Measurements from ENCODE around the gene SDF2.
"Not testable (repeated sequence)": the region's sequence is repeated elsewhere in the genome, so short reads cannot be mapped to it uniquely, and the experiment has no call there.

The SDF2 gene

DNA sequence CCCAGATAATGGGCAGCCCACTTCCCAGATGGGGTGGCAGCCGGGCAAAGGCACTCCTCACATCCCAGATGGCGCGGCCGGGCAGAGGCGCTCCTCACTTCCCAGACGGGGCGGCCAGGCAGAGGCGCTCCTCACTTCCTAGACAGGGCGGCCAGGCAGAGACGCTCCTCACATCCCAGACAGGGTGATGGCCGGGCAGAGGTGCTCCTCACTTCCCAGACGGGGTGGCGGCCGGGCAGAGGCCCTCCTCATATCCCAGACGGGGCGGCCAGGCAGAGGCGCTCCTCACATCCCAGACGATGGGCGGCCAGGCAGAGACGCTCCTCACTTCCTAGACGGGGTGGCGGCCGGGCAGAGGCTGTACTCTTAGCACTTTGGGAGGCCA, 2.2 kb downstream of the SDF2 start:
- peaks cover 10% of the 10 kb centered on the region for H3K36me3 ChIP-seq (ENCODE audit: insufficient read depth, low read length)
- H3K4me1 ChIP-seq (ENCODE audit: insufficient read depth, low read length); H3K9ac ChIP-seq (ENCODE audit: low read depth, low read length); H3K9me3 ChIP-seq (ENCODE audit: control insufficient read depth, insufficient read depth, low read length): not testable (repeated sequence)

- not testable (repeated sequence) for H3K9me3 ChIP-seq (ENCODE audit: control insufficient read depth, insufficient read depth, low read length); H3K4me1 ChIP-seq (ENCODE audit: insufficient read depth, low read length); H3K9ac ChIP-seq (ENCODE audit: low read depth, low read length)
- peaks cover 10% of the 10 kb centered on the region for H3K36me3 ChIP-seq (ENCODE audit: insufficient read depth, low read length)
Observed at GRCh38 chr17:28658766-28659496, 2.8 kb downstream of the SDF2 start.

DNA sequence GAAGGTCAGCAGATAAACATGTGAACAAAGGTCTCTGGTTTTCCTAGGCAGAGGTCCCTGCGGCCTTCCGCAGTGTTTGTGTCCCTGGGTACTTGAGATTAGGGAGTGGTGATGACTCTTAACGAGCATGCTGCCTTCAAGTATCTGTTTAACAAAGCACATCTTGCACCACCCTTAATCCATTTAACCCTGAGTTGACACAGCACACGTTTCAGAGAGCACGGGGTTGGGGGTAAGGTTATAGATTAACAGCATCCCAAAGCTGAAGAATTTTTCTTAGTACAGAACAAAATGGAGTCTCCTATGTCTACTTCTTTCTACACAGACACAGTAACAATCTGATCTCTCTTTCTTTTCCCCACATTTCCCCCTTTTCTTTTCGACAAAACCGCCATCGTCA, 3.4 kb downstream of the SDF2 start:
- not testable (repeated sequence) for H3K4me1 ChIP-seq (ENCODE audit: insufficient read depth, low read length); H3K9me3 ChIP-seq (ENCODE audit: control insufficient read depth, insufficient read depth, low read length); H3K36me3 ChIP-seq (ENCODE audit: insufficient read depth, low read length); H3K9ac ChIP-seq (ENCODE audit: low read depth, low read length)

- no peaks in the 10 kb centered on the region for H3K4me1 ChIP-seq (ENCODE audit: insufficient read depth, low read length)
- peaks cover 8% of the 10 kb centered on the region for H3K36me3 ChIP-seq (ENCODE audit: insufficient read depth, low read length)
- H3K9me3 ChIP-seq (ENCODE audit: control insufficient read depth, insufficient read depth, low read length): no peaks in the 10 kb centered on the region; the same call in 1 of the 2 replicates
- no peak overlapping the region for H3K9ac ChIP-seq (ENCODE audit: low read depth, low read length)
Observed at GRCh38 chr17:28657756-28658155, 4.0 kb downstream of the SDF2 start.

DNA sequence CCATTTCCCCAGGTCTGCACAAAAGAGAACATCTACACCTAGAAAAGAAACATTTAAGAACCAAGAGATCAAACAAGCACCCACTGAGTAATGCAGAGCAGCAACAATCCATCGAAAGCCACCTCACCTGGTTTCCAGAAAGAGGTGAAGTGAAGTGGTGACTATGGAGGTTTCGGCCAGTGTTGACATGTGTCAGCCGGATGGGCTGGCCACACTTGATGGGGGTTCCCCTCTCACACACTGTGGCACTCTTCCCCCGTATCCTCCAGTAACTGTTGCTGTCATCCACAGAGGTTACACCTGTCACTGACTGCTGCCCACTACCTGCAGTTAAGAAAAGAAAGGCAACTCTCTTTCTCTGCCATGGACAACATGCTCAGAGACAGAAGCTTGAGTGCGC, 6.5 kb downstream of the SDF2 start:
- Histone ChIP-seq H3K36me3 (ENCODE audit: insufficient read depth, low read length) (peaks cover 10% of the 10 kb centered on the region), H3K9ac (ENCODE audit: low read depth, low read length) (no peak overlapping the region), H3K9me3 (ENCODE audit: control insufficient read depth, insufficient read depth, low read length) (no peaks in the 10 kb centered on the region; the same call in 1 of the 2 replicates), H3K4me1 (ENCODE audit: insufficient read depth, low read length) (no peaks in the 10 kb centered on the region)

DNA sequence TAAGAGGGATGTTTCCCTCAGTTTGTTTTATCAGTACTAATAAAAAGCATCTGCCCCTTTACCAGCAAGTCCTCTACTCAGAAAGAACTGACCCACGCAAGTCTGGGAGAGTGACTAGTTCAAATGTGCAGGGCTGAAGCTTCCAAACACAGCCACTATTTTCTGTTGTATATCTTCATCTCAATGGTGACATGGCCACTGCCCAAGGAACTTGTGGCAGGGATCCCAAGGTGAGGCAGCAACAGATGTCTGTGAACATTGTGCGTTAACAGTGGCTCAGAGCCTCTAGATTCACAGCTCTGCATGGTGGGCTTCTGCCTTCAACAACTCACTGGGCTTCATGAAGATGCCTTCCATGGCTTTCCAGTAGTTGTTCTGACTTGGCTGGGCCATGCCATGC, 13.0 kb downstream of the SDF2 start:
- H3K9me3 ChIP-seq (ENCODE audit: control insufficient read depth, insufficient read depth, low read length): no peaks in the 10 kb centered on the region
- no peaks in the 10 kb centered on the region; the same call in 1 of the 2 replicates for H3K4me1 ChIP-seq (ENCODE audit: insufficient read depth, low read length)
- peaks cover 10% of the 10 kb centered on the region for H3K36me3 ChIP-seq (ENCODE audit: insufficient read depth, low read length)
- H3K9ac ChIP-seq (ENCODE audit: low read depth, low read length): no peak overlapping the region

- H3K36me3 ChIP-seq (ENCODE audit: insufficient read depth, low read length): peaks cover 27% of the 10 kb centered on the region
- no peaks in the 10 kb centered on the region; the same call in 1 of the 2 replicates for H3K4me1 ChIP-seq (ENCODE audit: insufficient read depth, low read length)
- H3K9me3 ChIP-seq (ENCODE audit: control insufficient read depth, insufficient read depth, low read length): no peaks in the 10 kb centered on the region
- no peak overlapping the region for H3K9ac ChIP-seq (ENCODE audit: low read depth, low read length)
Observed at GRCh38 chr17:28646039-28646754, 15.5 kb downstream of the SDF2 start.

DNA sequence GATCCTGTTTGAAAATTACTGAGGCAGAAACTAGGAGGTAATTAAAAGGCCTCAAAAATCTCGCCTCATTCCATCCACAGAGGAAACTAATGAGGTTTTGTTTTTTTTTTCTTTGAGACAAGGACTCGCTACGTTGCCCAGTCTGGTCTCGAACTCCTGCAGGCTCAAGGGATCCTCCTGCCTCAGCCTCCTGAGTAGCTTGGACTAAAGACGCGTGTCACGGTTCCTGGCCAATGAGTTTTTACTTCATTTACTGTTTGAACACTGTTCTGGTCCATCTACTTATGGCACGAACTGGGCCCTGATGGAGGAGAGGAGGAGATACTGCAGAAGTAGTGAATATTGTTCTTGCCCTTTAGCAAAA, 16.1 kb downstream of the SDF2 start:
- Histone ChIP-seq H3K36me3 (ENCODE audit: insufficient read depth, low read length) (peaks cover 33% of the 10 kb centered on the region), H3K9ac (ENCODE audit: low read depth, low read length) (peak overlapping the region; percentile 91), H3K9me3 (ENCODE audit: control insufficient read depth, insufficient read depth, low read length) (no peaks in the 10 kb centered on the region), H3K4me1 (ENCODE audit: insufficient read depth, low read length) (no peaks in the 10 kb centered on the region; the same call in 1 of the 2 replicates)

DNA sequence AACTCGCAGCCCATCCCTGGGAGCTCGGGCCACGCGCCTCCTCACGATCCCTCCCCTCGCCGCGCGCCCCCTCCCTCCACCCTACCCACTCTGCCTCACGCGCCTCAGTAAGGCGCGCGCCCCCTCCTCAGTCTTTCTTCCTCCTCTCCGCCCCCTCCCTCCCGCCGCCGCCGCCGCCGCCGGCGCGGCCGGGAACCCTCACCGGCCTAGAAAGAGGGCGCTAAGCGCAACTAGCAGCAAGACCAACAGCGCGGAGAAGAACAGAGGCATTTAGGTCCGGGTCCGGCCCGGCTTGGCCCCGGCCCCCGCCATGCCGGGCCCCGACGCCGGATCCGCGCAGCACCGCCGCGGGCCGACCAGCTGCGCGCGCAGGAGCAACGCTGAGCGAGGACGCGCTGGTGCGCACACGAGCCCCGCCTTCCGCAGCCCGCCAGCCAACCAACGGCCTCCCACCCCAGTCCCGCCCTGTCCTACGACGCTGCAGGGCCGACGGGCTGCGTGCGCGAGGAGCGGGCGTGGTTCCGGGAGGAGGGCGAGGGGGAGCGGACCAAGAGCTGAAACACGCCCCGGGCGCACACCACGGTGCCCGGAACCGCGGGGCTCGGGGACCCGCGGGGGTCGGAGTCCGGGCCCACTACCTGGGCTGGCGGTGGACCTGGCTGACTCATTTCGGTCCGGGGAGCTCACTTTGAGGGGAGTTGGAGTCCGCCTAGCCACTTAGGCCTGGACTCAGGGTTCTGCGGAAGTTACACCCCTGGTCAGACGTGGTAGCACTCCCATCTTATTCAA, 16.7 kb downstream of the SDF2 start, which contains the start of gene BLTP2:
BLTP2 (minus strand) TSS at position 372 of the 789 bp plus-strand sequence; CDS start at position 270, 102 bp downstream.
- H3K9me3 ChIP-seq (ENCODE audit: control insufficient read depth, insufficient read depth, low read length): no peaks in the 10 kb centered on the region
- H3K9ac ChIP-seq (ENCODE audit: low read depth, low read length): peak within 1 kb of the TSS; percentile 91
- H3K36me3 ChIP-seq (ENCODE audit: insufficient read depth, low read length): peaks cover 35% of the 10 kb centered on the region
- no peaks in the 10 kb centered on the region; the same call in 1 of the 2 replicates for H3K4me1 ChIP-seq (ENCODE audit: insufficient read depth, low read length)

DNA sequence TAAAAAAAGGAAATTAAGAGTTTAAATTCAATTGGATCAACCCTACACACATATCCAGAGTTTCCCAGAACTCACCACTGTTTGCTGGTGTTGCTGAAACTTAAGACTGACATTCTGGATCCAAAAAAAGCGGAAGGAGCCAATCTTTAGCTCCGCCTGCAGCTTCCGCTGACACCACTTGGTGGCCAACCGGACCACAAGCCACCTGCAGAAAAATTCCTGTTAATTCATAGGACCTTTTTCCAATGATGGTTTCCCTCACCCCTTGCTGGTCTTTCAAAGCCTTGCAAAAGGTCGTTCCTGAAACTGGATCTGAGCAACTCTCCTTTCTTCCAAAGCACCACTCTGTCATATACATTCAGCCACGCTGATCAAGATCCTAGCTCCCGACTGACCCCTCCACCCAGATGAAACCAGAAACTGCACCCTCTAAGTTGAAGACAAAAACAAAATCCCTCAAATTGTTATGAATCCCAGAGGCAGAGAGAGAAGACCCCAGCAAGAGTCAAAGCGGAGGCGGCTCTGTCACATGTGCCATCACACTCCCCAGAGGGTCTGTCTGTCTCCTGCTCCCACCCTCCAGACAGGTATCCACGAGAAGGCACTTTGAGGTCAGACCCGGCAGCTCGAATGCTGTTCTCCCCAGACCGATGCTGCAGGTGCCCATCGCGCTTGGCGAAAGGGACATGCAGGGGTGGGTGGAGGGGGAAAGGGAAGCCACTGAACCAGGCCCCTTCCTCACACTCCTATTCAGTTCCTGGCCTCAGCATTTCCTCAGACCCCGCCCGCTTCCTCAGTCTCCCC, 17.5 kb downstream of the SDF2 start:
- Histone ChIP-seq H3K4me1 (ENCODE audit: insufficient read depth, low read length) (no peaks in the 10 kb centered on the region; the same call in 1 of the 2 replicates), H3K36me3 (ENCODE audit: insufficient read depth, low read length) (peaks cover 41% of the 10 kb centered on the region), H3K9ac (ENCODE audit: low read depth, low read length) (peak overlapping the region; percentile 91), H3K9me3 (ENCODE audit: control insufficient read depth, insufficient read depth, low read length) (no peaks in the 10 kb centered on the region)

- no peak overlapping the region for H3K9ac ChIP-seq (ENCODE audit: low read depth, low read length)
- H3K36me3 ChIP-seq (ENCODE audit: insufficient read depth, low read length): peaks cover 52% of the 10 kb centered on the region
- H3K4me1 ChIP-seq (ENCODE audit: insufficient read depth, low read length): no peaks in the 10 kb centered on the region; the same call in 1 of the 2 replicates
- no peaks in the 10 kb centered on the region for H3K9me3 ChIP-seq (ENCODE audit: control insufficient read depth, insufficient read depth, low read length)
Observed at GRCh38 chr17:28641579-28641978, 20.1 kb downstream of the SDF2 start.

GRCh38 chr17:28635506-28635905, 26.2 kb downstream of the SDF2 start:
- Histone ChIP-seq H3K36me3 (ENCODE audit: insufficient read depth, low read length) (peaks cover 71% of the 10 kb centered on the region), H3K4me1 (ENCODE audit: insufficient read depth, low read length) (no peaks in the 10 kb centered on the region), H3K9ac (ENCODE audit: low read depth, low read length) (no peak overlapping the region), H3K9me3 (ENCODE audit: control insufficient read depth, insufficient read depth, low read length) (no peaks in the 10 kb centered on the region)

DNA sequence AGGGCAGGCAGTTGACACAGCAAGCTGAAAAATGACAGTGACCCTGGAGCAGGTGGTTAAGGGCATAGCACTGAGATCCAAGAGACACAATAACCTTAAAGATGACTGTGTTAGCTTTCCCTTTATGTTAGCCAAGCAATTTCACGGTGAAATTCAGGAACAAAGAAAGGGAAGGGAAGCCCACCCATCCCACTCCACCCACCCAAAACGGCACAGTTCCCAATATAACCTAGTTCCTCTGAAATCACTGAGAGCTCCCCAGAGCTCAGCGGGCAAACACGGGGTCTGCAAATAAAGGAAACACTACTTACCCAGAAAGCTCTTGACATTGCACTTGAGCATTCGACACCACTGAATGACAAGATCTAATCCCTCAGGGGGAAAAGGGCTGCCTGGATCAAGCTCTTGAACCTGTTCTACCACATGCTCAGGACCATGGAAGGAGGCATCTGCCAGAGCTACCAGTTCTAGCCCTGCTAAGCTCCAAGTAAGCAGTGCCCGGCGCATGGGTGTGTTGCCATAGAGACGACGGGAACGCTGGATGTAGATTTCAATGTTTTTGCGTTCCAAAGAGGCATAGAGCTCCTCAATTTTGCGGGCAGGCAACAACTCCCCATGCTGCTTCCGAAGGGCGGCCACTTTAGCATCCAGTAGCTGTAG, 27.4 kb downstream of the SDF2 start:
- Histone ChIP-seq H3K36me3 (ENCODE audit: insufficient read depth, low read length) (peaks cover 65% of the 10 kb centered on the region), H3K9ac (ENCODE audit: low read depth, low read length) (no peak overlapping the region), H3K4me1 (ENCODE audit: insufficient read depth, low read length) (no peaks in the 10 kb centered on the region), H3K9me3 (ENCODE audit: control insufficient read depth, insufficient read depth, low read length) (no peaks in the 10 kb centered on the region)
